Measurements from ENCODE around the gene UBAC1.

UBAC1 gene

DNA sequence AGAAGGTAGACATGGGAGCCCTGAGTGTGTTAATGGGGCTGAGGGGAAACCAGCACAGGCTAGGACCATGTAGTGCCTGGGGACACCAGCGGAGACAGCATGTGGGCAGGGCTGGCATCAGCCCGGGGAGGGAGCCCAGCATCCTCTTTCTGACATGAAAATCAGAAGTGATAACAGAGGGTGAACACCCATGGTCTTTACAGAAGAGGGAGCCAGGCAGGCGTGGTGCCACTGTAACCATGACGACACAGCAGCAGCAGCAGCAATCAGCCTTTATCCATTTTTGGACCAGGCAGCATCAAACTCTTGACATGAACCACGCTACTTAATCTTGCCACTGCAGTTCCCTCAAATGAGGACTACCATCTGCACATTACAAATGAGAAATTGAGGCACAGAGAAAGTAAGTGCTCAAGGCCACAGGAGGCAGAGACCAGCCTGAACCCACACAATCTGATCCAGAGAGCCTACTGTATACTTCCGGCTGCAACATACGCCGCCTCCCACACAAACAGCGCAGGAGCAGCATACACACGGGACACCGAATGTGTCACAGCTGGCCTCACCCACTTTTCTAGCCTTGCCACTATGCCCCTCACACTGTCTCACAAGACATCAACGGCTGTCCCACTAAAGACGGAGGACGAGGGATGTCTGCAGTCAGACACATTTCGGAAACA is 77.6 kb downstream of the UBAC1 start:
- TF ChIP-seq, protein P1, sequence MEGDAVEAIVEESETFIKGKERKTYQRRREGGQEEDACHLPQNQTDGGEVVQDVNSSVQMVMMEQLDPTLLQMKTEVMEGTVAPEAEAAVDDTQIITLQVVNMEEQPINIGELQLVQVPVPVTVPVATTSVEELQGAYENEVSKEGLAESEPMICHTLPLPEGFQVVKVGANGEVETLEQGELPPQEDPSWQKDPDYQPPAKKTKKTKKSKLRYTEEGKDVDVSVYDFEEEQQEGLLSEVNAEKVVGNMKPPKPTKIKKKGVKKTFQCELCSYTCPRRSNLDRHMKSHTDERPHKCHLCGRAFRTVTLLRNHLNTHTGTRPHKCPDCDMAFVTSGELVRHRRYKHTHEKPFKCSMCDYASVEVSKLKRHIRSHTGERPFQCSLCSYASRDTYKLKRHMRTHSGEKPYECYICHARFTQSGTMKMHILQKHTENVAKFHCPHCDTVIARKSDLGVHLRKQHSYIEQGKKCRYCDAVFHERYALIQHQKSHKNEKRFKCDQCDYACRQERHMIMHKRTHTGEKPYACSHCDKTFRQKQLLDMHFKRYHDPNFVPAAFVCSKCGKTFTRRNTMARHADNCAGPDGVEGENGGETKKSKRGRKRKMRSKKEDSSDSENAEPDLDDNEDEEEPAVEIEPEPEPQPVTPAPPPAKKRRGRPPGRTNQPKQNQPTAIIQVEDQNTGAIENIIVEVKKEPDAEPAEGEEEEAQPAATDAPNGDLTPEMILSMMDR (conservative IDR thresholded peaks at IDR 0.05; ENCODE audit: low read depth, low read length) = no peak
- no peak for DNase-seq (ENCODE audit: low read depth)
- H3K4me3 ChIP-seq (ENCODE audit: low read depth, low read length) = no peak overlapping the region

Measured in choroid plexus epithelial cell (primary cell).